NCI-H1436 (cell line): Measurements from ENCODE around the gene ACVR1B.

ENCODE experiments used
- DNase-seq: peaks from one replicate; lab custom pipeline; 2025; lab: John Stamatoyannopoulos, UW

ACVR1B gene

GRCh38 chr12:52044292-52044983 lies 92.9 kb downstream of the ACVR1B start:
- DNase-seq: no peak

- DNase-seq: no peak
These were observed 94.3 kb downstream of the ACVR1B start for GRCh38 chr12:52045794-52046199.
